GM19099 (cell line): ENCODE data around the gene GPR157.

Experiments
- POLR2A ChIP-seq: IDR thresholded peaks from 3 replicates; pipeline ENCODE4 v1.6.1; 2011; ENCODE audit warnings: low read depth; ENCODE audit not compliant: insufficient read length; ENCODE audit errors: extremely low read depth

GPR157 gene

GRCh38 chr1:9127395-9128165 lies 1.3 kb downstream of the GPR157 start:
- no peak for TF ChIP-seq POLR2A

DNA sequence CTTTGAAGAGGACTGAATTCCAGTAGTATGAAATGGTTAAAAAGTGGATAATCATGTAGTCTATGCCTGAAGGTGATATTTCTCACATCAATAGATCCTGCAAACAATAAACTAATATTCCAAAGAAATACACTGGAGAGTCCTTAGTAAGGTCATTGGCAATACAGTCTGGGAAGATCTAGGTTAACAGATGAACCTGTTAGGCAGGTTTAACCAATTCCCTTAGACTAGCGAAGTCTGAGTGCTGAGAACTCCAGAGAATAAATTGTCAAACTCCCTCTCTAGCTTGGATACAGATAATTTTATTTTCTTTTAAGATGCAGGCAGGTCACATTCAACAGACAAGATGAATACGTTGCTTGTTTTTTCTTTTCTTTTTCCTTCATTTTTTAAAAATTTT lies 2.4 kb downstream of the GPR157 start:
- no peak for TF ChIP-seq POLR2A

- TF ChIP-seq POLR2A = no peak
These were observed 3.6 kb downstream of the GPR157 start for GRCh38 chr1:9125325-9125724.

- TF ChIP-seq POLR2A = no peak
These were observed 7.1 kb downstream of the GPR157 start for GRCh38 chr1:9121496-9122409.

DNA sequence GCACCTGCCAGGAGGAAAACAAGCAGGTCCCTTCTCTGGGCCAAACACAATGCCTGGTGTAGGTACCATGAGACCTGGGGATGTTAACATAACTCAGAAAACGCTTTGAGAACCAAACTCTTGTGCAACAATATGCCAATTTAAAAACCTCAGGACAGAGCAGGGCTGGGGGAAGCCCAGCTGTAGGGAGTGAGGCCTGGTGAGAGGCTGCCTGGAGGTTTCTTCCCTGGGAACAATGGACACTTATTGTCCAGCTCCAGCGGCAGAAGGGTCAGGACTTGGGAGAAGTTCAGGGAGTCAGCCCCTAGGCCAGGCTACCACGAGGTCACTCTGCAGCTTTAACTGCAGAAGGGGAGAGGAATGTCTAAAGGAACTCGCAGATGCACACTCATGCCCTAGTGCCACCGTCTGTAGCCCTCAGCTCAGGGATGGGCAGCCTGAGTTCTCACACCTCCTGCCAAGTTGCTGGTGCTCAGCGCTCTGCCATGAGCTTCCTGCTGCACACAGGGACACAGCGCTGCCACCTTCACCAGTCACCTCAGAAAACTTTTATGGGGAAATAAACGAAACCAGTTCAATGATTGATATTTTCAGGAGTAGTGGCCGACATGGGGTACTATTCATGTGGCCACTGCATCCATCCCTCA lies 8.5 kb downstream of the GPR157 start:
- TF ChIP-seq POLR2A = no peak

DNA sequence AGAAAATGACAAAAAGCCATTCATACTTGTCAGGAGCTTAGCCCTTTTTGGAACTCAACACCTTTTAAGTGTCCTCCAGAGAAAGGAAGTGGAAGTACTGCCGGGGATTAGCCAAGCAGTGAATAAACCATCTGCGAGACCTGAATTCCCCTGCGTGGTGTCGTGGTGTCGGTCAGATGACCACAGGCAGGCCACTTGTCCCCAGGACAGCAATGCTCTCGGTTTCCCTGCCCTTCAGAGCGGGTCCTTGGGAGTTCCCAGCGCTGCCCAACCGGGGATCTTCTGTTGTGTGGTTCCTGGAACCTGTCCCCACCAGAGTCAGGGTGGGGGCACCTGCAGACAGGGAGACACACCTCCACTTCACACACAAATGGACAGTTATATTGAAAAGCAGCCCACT lies 9.2 kb downstream of the GPR157 start:
- no peak for TF ChIP-seq POLR2A

- no peak for TF ChIP-seq POLR2A
These were observed 10.7 kb downstream of the GPR157 start for GRCh38 chr1:9118186-9118585.

DNA sequence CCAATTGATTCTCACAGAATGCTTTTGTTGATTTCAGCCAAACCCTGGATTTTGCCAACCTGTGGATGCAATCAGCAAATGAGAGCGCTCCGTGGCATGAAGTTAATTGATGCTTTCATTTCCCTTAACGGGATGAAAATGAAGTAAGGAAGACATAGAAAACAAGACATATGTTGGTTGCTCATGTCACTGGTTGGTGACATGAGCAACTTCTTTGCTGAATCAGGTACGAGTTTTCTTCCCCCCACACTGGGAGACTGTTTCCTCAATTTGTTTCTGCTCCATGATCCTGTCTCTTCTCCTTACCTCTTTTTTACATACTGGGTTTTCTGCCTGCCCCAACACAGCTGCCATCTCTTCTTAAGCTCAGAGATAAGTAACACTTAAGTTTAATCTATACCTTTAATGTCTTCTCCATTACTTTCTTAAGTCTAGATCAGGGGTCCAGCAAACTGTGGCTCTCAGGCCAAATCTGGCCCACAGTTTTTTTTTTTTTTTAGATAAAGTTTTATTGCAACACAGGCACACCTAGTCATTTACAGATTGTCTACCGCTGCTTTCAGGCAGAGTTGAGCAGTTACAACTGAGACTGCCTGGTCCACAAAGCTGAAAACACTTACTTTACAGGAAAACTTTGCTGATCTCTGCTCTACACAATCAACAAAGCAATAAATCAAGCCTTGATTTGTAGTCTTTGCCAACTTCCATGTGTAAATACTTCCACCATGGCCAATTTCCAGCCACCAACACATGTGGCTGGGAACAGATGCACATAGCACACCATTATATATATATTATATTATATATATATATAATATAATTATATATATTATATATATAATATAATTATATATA lies 13.3 kb downstream of the GPR157 start:
- TF ChIP-seq POLR2A = no peak

GRCh38 chr1:9112961-9113880 lies 15.7 kb downstream of the GPR157 start:
- no peak for TF ChIP-seq POLR2A

DNA sequence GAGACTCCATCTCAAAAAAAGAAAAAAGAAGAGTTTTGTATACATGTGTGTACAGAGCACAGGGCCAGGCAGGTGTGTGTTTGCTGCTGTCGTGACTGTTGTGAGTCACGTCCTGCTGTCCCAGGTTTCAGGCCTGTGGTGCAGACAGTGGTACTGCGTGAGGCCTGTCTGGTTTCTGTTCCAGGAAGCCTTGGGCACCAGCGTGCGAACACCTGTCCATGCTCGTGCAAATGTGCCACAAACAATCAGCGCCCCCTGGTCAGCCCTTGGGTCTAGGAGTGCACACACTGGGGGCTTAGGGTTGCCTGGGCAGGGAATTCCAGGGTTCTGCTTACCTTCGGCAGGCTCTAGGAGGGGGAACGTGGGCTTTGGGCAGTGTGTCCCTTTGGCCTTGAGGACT lies 16.9 kb downstream of the GPR157 start:
- no peak for TF ChIP-seq POLR2A

GRCh38 chr1:9111357-9111691 lies 17.6 kb downstream of the GPR157 start:
- no peak for TF ChIP-seq POLR2A

DNA sequence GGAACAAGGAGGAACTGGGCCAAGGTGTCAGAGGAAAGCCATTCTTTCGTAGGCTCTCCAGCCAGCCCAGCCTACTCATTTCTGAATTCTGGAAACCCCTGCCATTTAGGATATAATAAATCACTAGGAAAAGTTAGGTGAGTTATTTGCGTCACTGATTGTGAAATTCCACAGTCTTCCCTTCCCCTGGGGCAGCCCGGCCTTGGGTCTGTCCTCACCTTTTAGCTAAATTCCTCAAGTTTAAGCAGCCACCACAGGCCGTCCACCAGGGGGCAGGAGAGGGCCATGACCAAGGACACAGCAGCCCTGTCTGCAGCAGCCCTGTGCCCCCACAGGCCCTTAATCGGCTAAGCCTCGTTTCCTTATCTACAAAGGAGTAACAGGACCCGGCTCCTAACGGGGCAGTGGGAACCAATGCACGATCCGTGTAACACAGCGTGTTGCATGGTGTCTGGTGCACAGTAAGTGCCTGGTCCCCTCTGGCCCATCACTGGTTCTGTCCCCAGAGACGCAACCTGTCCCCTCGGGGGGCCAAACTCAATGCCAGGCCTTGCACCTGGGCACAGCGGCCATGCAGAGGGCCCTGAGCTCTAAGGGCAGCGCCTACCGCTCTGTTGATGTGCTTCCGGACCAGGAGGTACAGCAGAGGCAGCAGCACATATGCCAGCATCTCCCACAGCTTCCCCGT lies 18.1 kb downstream of the GPR157 start:
- no peak for TF ChIP-seq POLR2A

DNA sequence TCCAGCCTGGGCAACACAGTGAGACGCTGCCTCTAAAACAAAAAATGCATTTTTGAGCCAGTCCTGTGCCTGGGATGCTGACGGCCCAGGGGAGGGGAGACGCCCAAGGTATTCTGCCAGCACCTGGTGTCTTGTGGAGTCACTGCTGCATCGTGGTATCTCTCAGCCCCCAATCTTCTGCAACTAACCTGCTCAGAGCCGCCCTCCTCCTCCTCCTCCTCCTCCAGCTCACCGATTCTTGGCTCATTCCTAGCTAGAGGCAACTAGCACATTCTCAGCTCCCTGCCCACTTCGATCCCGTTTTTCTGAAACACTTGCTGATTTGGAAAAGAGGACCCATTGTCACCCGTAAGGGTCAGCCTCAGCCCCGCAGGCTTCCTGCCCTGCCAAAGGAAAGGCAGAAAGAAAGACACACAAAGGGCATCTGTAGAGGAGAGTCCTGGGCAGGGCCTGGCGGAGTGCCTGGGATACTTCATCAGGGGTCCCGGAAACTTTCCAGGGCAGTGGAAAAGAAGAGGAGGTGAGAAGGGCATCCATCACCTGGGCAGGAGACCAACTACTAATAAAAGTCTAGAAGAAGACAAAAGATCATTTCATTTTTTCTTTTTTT lies 20.7 kb downstream of the GPR157 start:
- no peak for TF ChIP-seq POLR2A
